BLaER1 (cell line): Measurements from ENCODE around the gene PID1.

Source experiments
- H3K27ac ChIP-seq: shearing (Covaris generic); formaldehyde crosslinking; 2 replicates; pipeline ENCODE4 v1.8.1; 2022
- H3K27me3 ChIP-seq: shearing (Covaris generic); formaldehyde crosslinking; 2 replicates; pipeline ENCODE4 v1.8.1; 2022
- H3K36me3 ChIP-seq: shearing (Covaris generic); formaldehyde crosslinking; 2 replicates; pipeline ENCODE4 v1.8.1; 2022
- H3K4me1 ChIP-seq: shearing (Covaris generic); formaldehyde crosslinking; 2 replicates; pipeline ENCODE4 v1.8.1; 2022
- H3K4me2 ChIP-seq: shearing (Covaris generic); formaldehyde crosslinking; 2 replicates; pipeline ENCODE4 v1.8.1; 2022
- H3K4me3 ChIP-seq: shearing (Covaris generic); formaldehyde crosslinking; 2 replicates; pipeline ENCODE4 v1.8.1; 2022
- H3K9ac ChIP-seq: shearing (Covaris generic); formaldehyde crosslinking; 2 replicates; pipeline ENCODE4 v1.8.1; 2022
- H3K9me3 ChIP-seq: shearing (Covaris generic); formaldehyde crosslinking; 2 replicates; pipeline ENCODE4 v1.8.1; 2022
- H4K20me1 ChIP-seq: shearing (Covaris generic); formaldehyde crosslinking; 2 replicates; pipeline ENCODE4 v1.8.1; 2022
- Cebpa-rat ChIP-seq: shearing (Covaris generic); IDR thresholded peaks from 2 replicates; pipeline ENCODE4 v1.8.1; 2022

PID1 gene

DNA sequence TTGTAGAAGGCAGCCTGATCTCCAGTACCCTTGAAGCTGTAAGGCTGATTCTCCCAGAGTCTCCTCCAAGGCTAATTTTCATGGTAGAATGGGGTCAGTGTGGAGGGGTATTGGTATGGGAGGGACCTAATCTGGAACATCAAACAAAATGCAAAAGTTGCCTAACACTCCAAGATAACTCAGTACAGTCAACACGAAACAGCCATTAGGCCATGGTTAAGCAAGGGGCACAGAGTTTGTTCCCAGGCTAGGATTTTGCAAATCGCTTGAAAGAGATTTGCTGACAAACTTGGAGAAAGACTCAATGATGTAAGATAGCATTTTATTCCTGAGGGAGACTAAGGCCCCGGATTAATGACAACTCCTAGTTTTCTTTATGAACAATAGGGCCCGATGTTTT is 5.4 kb downstream of the PID1 start:
- no peaks in the 10 kb centered on the region for H4K20me1 ChIP-seq
- H3K9me3 ChIP-seq = peaks cover 9% of the 10 kb centered on the region; the same call in 1 of the 2 replicates
- no peak overlapping the region for H3K27ac ChIP-seq
- H3K4me1 ChIP-seq = no peaks in the 10 kb centered on the region
- H3K9ac ChIP-seq = no peak overlapping the region
- H3K4me3 ChIP-seq = no peak overlapping the region
- H3K36me3 ChIP-seq = no peaks in the 10 kb centered on the region
- no peaks in the 10 kb centered on the region for H3K27me3 ChIP-seq
- TF ChIP-seq Cebpa-rat = no peak
- no peak overlapping the region for H3K4me2 ChIP-seq

DNA sequence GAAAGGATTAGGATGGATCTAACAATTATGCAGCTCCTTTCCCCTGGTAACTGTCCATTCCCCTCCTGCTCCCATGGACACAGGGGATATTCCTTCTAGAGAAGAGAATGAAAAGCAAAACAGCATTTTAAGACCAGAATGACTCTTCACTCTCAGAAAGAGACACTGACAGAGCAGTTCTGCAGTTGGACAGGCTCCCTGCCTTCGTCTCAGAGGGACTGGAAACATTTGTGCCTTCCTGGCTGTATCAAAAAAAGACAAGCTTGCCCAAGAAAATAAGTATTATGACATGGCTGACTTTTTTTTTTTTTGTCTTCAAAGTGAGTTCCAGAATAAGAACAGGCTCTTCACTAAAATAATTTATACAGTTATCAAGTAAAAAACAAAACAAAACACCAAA is 9.5 kb downstream of the PID1 start:
- H3K27me3 ChIP-seq = no peaks in the 10 kb centered on the region

DNA sequence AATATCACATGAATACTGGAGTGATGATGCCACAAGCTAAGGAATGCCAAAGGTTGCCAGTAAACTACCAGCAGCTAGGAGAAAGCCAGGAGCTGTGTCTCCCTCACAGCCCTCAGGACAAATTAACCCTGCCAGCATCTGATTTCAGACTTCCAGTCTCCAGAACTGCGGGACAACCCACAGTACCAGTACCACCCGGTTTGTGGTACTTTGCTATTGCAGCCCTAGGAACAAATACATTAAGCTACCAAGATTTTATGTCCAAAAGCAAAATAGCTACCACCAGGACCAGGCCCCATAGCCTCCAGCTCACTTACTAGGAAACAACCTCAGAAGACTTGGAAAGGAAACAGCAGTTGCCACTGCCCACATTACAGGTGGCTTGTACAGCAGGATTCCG is 10.0 kb downstream of the PID1 start:
- Histone ChIP-seq H3K4me1 (no peaks in the 10 kb centered on the region), H3K27me3 (no peaks in the 10 kb centered on the region), H3K4me3 (no peak overlapping the region), H3K27ac (no peak overlapping the region), H3K9ac (no peak overlapping the region), H3K36me3 (no peaks in the 10 kb centered on the region), H3K9me3 (peaks cover 9% of the 10 kb centered on the region; the same call in 1 of the 2 replicates), H4K20me1 (no peaks in the 10 kb centered on the region), H3K4me2 (no peak overlapping the region)
- no peak for TF ChIP-seq Cebpa-rat

More for the DNA sequence above, 9.5 kb downstream of the PID1 start:
- Histone ChIP-seq H3K9ac (no peak overlapping the region), H4K20me1 (no peaks in the 10 kb centered on the region), H3K9me3 (peaks cover 9% of the 10 kb centered on the region; the same call in 1 of the 2 replicates), H3K4me3 (no peak overlapping the region), H3K36me3 (no peaks in the 10 kb centered on the region), H3K4me1 (no peaks in the 10 kb centered on the region), H3K27ac (no peak overlapping the region), H3K4me2 (no peak overlapping the region)
- no peak for TF ChIP-seq Cebpa-rat

DNA sequence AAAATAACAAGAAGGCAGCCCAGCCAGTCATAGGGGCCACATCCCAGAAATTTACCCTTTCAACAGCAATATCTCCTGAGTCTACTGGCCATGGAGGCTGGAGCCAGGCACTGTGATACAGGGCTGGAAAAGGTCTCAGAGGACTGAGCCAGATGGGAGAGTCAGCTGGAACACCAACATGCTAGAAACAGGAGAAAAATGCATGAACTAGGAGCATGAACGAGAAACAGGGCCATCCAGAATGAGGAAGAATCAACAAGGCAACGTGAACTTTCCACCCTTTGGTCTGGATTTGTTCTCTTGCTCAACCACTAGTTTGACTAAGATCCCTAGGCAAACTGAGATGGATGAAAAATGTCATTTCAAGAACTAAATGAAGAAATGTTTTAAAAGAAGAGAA is 13.1 kb downstream of the PID1 start:
- no peaks in the 10 kb centered on the region for H3K36me3 ChIP-seq
- no peak overlapping the region for H3K27ac ChIP-seq
- peaks cover 9% of the 10 kb centered on the region; the same call in 1 of the 2 replicates for H3K9me3 ChIP-seq
- H3K9ac ChIP-seq = no peak overlapping the region
- no peaks in the 10 kb centered on the region for H3K4me1 ChIP-seq
- TF ChIP-seq Cebpa-rat = no peak
- H4K20me1 ChIP-seq = no peaks in the 10 kb centered on the region
- no peaks in the 10 kb centered on the region for H3K27me3 ChIP-seq
- H3K4me2 ChIP-seq = no peak overlapping the region
- H3K4me3 ChIP-seq = no peak overlapping the region

DNA sequence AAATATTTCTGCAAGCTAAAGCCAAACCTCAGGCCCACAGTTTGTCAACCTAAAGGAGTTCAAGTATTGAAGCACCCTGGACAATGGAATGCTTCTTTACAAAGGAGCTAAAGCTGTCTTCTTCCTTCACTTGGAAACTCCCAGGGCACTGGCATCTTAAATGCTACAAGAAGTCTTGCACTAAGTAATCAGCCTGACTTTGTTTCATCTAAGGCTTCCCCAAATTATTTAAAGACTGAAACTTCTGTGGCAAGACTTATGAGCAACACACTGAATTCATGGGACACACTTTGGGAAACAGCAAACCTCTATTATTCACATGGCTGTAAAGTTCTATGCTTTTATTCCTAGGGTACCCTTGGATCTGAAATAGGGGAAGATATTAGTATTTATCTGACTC is 14.7 kb downstream of the PID1 start:
- Histone ChIP-seq H3K9me3 (peaks cover 7% of the 10 kb centered on the region; the same call in 1 of the 2 replicates), H3K36me3 (no peaks in the 10 kb centered on the region), H3K9ac (no peak overlapping the region), H3K4me3 (no peak overlapping the region), H3K27ac (no peak overlapping the region), H4K20me1 (no peaks in the 10 kb centered on the region), H3K4me1 (no peaks in the 10 kb centered on the region), H3K4me2 (no peak overlapping the region), H3K27me3 (no peaks in the 10 kb centered on the region)
- no peak for TF ChIP-seq Cebpa-rat

DNA sequence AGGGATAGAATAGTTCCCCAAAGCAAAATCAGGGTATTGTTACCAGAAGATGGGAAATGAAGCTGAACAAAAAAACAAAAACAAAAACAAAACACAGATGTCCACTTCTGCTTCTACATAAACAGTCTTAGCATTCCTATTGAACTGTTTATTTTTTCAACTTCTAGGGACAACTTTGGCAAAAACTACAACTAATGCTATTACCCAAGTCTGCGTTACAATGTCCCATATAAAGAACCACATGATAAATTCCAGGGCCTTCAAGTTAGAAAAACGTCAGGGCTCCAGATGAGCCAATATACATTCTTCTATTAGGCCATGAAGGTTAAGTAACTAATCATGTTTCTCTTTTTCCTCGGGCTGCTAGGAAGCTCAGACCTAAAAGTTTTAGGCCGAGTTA is 16.9 kb downstream of the PID1 start:
- H3K27me3 ChIP-seq = no peaks in the 10 kb centered on the region
- no peaks in the 10 kb centered on the region for H3K36me3 ChIP-seq
- no peaks in the 10 kb centered on the region for H3K9me3 ChIP-seq
- H3K4me2 ChIP-seq = no peak overlapping the region
- H4K20me1 ChIP-seq = no peaks in the 10 kb centered on the region
- H3K4me1 ChIP-seq = no peaks in the 10 kb centered on the region
- H3K4me3 ChIP-seq = no peak overlapping the region
- no peak overlapping the region for H3K27ac ChIP-seq
- no peak for TF ChIP-seq Cebpa-rat
- H3K9ac ChIP-seq = no peak overlapping the region

DNA sequence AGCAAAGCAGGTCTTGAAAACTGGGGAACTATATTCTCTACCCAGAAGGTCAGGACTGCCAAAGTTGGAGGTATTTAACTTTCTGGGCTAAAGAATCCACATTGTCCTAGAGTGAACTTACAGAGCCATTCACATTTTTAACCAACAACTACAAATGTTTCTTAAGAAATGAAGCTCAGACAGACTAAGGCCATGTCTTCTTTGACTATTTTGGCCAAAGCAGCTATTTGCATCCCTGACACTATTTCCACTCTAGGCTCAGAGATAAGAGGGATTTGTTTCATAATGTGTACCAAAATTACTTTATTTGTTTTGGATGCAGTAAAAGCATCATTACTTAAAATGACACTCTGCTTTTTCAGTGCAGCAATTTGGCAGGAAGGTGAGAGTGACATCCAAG is 18.1 kb downstream of the PID1 start:
- no peak overlapping the region for H3K4me2 ChIP-seq
- no peak for TF ChIP-seq Cebpa-rat
- no peak overlapping the region for H3K9ac ChIP-seq

DNA sequence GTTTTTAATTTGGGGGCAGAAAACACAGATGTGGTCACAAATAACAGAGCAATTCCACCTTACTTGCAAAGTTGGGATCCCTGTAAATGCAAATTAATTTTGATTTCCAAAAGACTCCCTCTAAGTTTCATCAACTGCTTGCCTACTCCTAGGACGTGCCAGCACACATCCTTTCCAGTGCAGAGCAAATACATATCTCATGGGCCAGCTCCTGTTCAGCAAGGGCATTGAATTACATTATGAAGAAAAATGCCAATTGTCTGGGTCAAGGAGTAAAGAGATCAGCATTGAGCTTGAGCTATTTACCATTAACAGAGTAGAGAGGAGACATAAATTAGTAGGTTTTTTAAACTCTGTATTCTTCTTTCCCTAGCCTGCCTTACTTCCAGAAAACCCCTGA is 18.8 kb downstream of the PID1 start:
- no peaks in the 10 kb centered on the region for H3K4me1 ChIP-seq
- H3K9me3 ChIP-seq = no peaks in the 10 kb centered on the region
- no peak for TF ChIP-seq Cebpa-rat
- no peaks in the 10 kb centered on the region for H4K20me1 ChIP-seq
- no peak overlapping the region for H3K4me3 ChIP-seq
- H3K27me3 ChIP-seq = no peaks in the 10 kb centered on the region
- no peak overlapping the region for H3K4me2 ChIP-seq
- no peaks in the 10 kb centered on the region for H3K36me3 ChIP-seq
- no peak overlapping the region for H3K27ac ChIP-seq
- no peak overlapping the region for H3K9ac ChIP-seq

More for the DNA sequence above, 18.1 kb downstream of the PID1 start:
- H3K9me3 ChIP-seq = no peaks in the 10 kb centered on the region
- no peaks in the 10 kb centered on the region for H3K27me3 ChIP-seq
- no peaks in the 10 kb centered on the region for H3K36me3 ChIP-seq
- no peak overlapping the region for H3K4me3 ChIP-seq
- no peaks in the 10 kb centered on the region for H4K20me1 ChIP-seq
- no peaks in the 10 kb centered on the region for H3K4me1 ChIP-seq
- no peak overlapping the region for H3K27ac ChIP-seq

DNA sequence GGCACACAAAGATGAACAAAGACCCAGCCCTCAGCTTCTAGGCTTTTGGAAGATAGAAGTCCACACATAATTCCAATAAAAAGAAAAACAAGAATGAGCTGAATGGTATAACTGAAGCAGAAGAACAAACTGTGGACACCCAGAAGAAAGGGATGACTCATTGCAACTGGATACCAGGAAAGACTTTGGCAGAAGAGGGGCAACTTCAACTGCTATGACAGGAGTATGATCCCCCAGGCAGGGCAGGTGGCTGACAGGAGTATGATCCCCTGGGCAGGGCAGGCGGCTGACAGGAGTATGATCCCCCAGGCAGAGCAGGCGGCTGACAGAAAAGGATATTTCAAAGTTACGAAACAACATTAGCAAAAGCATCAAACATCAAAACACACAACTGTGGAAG is 21.6 kb downstream of the PID1 start:
- no peaks in the 10 kb centered on the region for H3K27me3 ChIP-seq
- H3K27ac ChIP-seq = no peak overlapping the region
- H3K4me2 ChIP-seq = no peak overlapping the region
- no peaks in the 10 kb centered on the region for H3K4me1 ChIP-seq
- TF ChIP-seq Cebpa-rat = no peak
- H3K9ac ChIP-seq = no peak overlapping the region
- H4K20me1 ChIP-seq = no peaks in the 10 kb centered on the region
- H3K4me3 ChIP-seq = no peak overlapping the region
- no peaks in the 10 kb centered on the region for H3K36me3 ChIP-seq
- no peaks in the 10 kb centered on the region for H3K9me3 ChIP-seq

DNA sequence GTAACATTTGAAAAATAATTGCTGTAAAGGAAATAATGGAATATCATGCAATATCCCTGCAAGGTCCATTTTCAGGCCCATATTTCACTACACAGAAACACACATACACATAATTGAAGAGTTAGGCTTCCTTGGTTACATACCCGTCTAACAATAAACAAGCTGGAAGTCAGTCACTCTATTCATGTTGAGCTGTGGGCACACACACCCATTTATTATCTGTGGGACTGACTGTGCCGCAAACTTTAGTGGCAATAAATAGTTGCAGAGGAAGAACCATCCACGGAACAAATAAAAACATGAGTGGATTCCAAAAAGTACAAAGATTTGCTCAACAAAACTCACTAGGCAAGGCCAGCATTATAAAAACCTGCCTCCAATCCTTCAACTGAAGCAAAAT is 24.8 kb downstream of the PID1 start:
- H3K4me1 ChIP-seq = no peaks in the 10 kb centered on the region
- H3K9ac ChIP-seq = no peak overlapping the region
- no peak overlapping the region for H3K27ac ChIP-seq
- no peak overlapping the region for H3K4me2 ChIP-seq
- no peak for TF ChIP-seq Cebpa-rat
- H4K20me1 ChIP-seq = no peaks in the 10 kb centered on the region
- H3K4me3 ChIP-seq = no peak overlapping the region
- H3K27me3 ChIP-seq = no peaks in the 10 kb centered on the region
- H3K9me3 ChIP-seq = peaks cover 19% of the 10 kb centered on the region
- H3K36me3 ChIP-seq = no peaks in the 10 kb centered on the region

DNA sequence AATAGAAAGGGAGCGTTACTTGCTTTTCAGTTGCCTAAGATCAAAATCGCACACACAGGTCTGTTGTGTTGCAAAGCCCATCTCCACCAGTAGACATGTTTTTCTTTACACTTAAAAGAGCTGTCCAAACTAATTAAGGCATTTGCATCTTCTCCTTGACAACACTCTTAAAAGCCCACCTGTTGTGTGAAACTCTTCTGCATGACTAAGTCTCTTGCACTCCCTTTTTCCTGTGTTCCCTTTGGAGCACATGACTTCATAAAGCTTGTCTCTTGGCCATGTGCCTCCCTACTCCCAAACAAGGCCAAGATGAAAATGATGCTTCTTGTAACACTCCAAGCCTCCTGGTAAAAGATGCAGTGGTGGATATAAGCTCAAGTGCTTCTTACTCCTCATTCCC is 26.1 kb downstream of the PID1 start:
- no peak for TF ChIP-seq Cebpa-rat
- Histone ChIP-seq H3K4me1 (no peaks in the 10 kb centered on the region), H4K20me1 (no peaks in the 10 kb centered on the region), H3K9ac (no peak overlapping the region), H3K27ac (no peak overlapping the region), H3K4me3 (no peak overlapping the region), H3K36me3 (no peaks in the 10 kb centered on the region), H3K4me2 (no peak overlapping the region), H3K27me3 (no peaks in the 10 kb centered on the region), H3K9me3 (peaks cover 32% of the 10 kb centered on the region)
